Lower lobe of right lung (tissue), 2 donors: ENCODE results near the gene TTLL5. TPM values are rescaled to one million over a fixed set of nuclear protein-coding genes. Genes with fewer than 3 reads are reported as not detected.

Experiments
- ATAC-seq, 2 donors: fragments of 200-7000 bp; cut with Tn5 transposase; one replicate each; pipeline ENCODE4 v1.9.1; 2020 to 2022; ENCODE audit warnings: mild to moderate bottlenecking in 2 of 2, moderate library complexity in 2 of 2
- DNase-seq: peaks from one replicate; pipeline ENCODE4 v3.0.0-alpha.2; 2020
- H3K27ac ChIP-seq: fragments of 200-600 bp; one replicate; pipeline ENCODE4 v1.8.0; 2022
- H3K27me3 ChIP-seq: fragments of 200-600 bp; one replicate; pipeline ENCODE4 v1.8.0; 2022; ENCODE audit warnings: low read depth
- H3K36me3 ChIP-seq: fragments of 200-600 bp; one replicate; pipeline ENCODE4 v1.8.0; 2022; ENCODE audit warnings: mild to moderate bottlenecking
- H3K4me1 ChIP-seq: fragments of 200-600 bp; one replicate; pipeline ENCODE4 v1.8.0; 2022
- H3K4me3 ChIP-seq: fragments of 200-600 bp; one replicate; pipeline ENCODE4 v1.8.0; 2022; ENCODE audit warnings: mild to moderate bottlenecking
- H3K9me3 ChIP-seq: fragments of 200-600 bp; one replicate; pipeline ENCODE4 v1.8.0; 2022
- intact Hi-C: fragments of 100-400 bp; cut with DNase I; formaldehyde crosslinking; loops from one replicate; pipeline ENCODE4 v1.11.0; 2022
- total RNA-seq: library from RNA; stranded (reverse); fragmentation: NEBNext Ultra II Directional; extraction: Animal tissue kit (Norgen Biotek cat#: 25700); gene quantifications from one replicate; pipeline ENCODE4 v1.2.1, GENCODE V29; 2021
- TF ChIP-seq, protein P1 (sequence below): fragments of 200-600 bp; IDR thresholded peaks from one replicate; pipeline ENCODE4 v1.8.0; 2022; ENCODE audit warnings: antibody characterized with exemption, mild to moderate bottlenecking
- donor health status: DM: no; HTN: yes; CAD: no; lungs with severe emphysema.

The TTLL5 gene
- total RNA-seq, 1 donor from 2014 or later, result 32.6 TPM

DNA sequence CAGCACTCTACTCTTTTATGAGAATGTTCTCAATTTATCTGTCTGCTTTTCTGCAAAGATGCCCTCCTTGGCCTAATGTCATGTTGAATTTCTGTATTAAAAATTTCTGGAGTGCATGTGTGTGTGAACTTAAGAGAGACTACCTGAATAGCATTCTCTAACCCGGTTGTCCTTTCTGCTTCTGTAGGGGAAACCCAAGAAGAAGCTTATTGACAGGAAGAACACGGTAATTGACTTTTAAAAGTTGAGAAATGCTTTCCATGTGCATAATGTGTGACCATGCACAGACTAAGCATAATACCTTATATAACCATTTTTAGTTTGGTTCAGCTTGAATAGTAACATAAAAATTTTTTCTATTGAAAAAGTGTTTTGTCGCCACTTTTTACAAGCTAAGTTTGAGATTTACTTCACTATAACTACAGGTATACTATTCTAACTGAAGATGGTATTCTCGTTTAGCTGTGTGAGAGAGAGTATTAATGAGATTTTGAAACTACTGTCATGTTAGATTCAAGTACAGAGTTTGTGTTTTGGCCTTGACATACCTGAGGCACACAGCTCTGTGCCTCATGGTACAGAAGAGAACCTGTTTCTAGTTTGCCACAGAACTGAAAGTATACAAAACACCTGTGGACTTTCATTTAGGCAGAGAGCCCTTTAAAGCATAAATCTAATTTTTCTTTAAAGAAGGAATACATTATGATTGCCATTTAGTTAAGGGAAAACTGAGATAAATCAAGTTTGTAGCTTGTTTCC is 96.8 kb downstream of the TTLL5 start:
- no peaks in the 10 kb centered on the region for H3K4me1 ChIP-seq
- intact Hi-C loops, result no loop called here
- H3K4me3 ChIP-seq, result no peak overlapping the region
- TF ChIP-seq, protein P1, sequence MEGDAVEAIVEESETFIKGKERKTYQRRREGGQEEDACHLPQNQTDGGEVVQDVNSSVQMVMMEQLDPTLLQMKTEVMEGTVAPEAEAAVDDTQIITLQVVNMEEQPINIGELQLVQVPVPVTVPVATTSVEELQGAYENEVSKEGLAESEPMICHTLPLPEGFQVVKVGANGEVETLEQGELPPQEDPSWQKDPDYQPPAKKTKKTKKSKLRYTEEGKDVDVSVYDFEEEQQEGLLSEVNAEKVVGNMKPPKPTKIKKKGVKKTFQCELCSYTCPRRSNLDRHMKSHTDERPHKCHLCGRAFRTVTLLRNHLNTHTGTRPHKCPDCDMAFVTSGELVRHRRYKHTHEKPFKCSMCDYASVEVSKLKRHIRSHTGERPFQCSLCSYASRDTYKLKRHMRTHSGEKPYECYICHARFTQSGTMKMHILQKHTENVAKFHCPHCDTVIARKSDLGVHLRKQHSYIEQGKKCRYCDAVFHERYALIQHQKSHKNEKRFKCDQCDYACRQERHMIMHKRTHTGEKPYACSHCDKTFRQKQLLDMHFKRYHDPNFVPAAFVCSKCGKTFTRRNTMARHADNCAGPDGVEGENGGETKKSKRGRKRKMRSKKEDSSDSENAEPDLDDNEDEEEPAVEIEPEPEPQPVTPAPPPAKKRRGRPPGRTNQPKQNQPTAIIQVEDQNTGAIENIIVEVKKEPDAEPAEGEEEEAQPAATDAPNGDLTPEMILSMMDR, result no peak
- H3K36me3 ChIP-seq, result peaks cover 26% of the 10 kb centered on the region
- H3K27me3 ChIP-seq, result no peaks in the 10 kb centered on the region
- H3K9me3 ChIP-seq, result no peaks in the 10 kb centered on the region
- DNase-seq, result no peak
- no peak overlapping the region for H3K27ac ChIP-seq
- no peak for ATAC-seq

DNA sequence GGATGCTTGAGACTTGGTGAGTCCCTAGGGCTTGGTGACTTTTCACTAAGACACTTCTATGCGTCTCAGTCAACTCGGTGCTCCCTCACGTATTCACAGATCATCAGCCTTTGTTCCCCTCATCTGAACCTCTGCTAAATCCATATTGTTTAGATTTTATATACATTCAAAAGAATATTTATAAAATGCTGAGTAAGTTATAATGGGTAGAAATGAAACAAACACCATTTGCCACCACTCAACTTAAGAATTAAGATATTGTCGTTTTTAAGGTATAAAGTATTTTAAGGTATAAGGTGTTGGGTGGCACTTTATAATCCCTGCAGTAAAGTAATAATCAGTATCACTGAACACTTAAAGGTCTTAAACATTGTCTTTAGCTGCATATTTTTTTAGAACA is 103.0 kb downstream of the TTLL5 start:
- H3K4me1 ChIP-seq, result no peaks in the 10 kb centered on the region
- H3K27me3 ChIP-seq, result no peaks in the 10 kb centered on the region
- H3K27ac ChIP-seq, result no peak overlapping the region
- intact Hi-C loops, result no loop called here
- peaks cover 25% of the 10 kb centered on the region for H3K36me3 ChIP-seq
- DNase-seq (no peak), ATAC-seq (no peak)
- H3K4me3 ChIP-seq, result no peak overlapping the region
- TF ChIP-seq, protein P1, result no peak
- H3K9me3 ChIP-seq, result no peaks in the 10 kb centered on the region

DNA sequence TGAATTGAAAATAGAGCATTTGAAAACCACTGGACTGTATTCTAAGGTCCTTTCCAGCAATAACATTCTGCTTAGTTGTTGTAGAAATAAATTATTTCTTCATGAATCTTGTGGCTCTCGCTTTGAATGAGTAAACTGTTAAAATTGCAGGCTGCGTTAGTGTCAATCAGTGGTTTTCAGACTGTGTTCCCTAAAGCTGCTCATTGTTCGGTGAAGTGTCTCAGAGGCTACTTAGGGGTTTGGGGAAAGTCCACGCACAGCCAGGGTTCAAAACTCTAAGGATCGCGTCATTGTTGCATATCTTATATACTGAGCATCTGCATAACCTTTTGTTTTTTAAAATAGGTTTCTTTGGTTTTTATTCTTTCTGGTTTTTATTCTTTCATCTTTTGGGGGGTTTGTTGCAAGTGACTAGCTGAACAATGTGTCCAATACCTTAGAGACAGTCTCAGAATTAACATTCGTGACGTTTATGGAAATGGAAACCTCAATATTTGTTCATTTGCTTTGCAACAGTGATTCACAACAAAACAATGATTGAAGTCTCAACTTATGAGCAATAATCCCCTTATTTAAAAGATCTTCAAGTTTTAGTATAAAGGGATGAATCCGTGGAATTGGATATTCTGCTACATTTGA is 108.1 kb downstream of the TTLL5 start:
- intact Hi-C loops, result no loop called here
- TF ChIP-seq, protein P1, result no peak
- Histone ChIP-seq H3K4me1 (no peaks in the 10 kb centered on the region), H3K27me3 (no peaks in the 10 kb centered on the region), H3K9me3 (no peaks in the 10 kb centered on the region), H3K36me3 (peaks cover 31% of the 10 kb centered on the region), H3K4me3 (no peak overlapping the region), H3K27ac (no peak overlapping the region)
- ATAC-seq, result no peak
- DNase-seq, result no peak

DNA sequence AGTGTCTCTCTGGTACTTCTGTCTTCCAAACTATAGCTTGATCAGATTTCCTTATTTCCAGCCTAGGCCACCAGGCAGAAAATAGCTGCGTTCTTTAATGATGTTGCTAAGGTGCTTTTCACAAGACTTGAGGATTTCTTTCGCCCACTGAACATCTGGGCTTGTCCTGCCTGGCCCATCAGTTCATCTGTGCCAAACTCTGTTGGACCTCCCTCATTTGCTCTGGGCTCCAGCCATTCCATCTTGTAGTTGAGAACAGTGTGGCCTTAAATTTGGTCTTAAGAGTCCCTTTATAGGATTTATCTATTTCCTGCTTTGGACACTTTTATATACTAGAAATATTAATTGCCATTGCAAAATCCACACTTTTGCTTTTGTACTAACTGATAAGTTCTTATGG is 109.6 kb downstream of the TTLL5 start:
- no peaks in the 10 kb centered on the region for H3K27me3 ChIP-seq
- TF ChIP-seq, protein P1, result no peak
- H3K27ac ChIP-seq, result no peak overlapping the region
- intact Hi-C loops, result no loop called here
- no peaks in the 10 kb centered on the region for H3K4me1 ChIP-seq
- H3K36me3 ChIP-seq, result peaks cover 30% of the 10 kb centered on the region
- H3K9me3 ChIP-seq, result no peaks in the 10 kb centered on the region
- no peak for ATAC-seq
- no peak for DNase-seq
- H3K4me3 ChIP-seq, result no peak overlapping the region

DNA sequence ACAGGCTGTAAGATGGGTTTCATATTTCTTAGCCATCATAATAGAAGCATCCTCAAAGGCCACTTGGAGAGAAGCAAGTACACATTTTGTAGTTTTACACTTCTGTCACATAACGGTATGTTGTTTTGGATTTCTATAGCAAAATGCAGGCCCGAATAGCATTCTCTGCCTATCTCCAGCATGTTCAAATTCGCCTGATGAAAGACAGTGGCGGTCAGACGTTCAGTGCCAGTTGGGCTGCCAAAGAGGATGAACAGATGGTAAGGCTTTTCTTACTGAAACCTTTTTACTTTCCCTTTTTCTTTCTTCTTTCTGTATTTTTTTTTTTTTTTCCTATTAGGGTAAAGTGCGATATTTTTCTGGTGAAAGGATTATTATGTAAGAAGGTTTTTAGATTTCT is 110.5 kb downstream of the TTLL5 start:
- H3K9me3 ChIP-seq, result no peaks in the 10 kb centered on the region
- peaks cover 30% of the 10 kb centered on the region for H3K36me3 ChIP-seq
- H3K27ac ChIP-seq, result no peak overlapping the region
- DNase-seq (no peak), ATAC-seq (no peak)
- TF ChIP-seq, protein P1, result no peak
- intact Hi-C loops, result no loop called here
- H3K4me1 ChIP-seq, result no peaks in the 10 kb centered on the region
- H3K4me3 ChIP-seq, result no peak overlapping the region
- no peaks in the 10 kb centered on the region for H3K27me3 ChIP-seq
